Superior temporal gyrus (tissue), 1 donor: ENCODE results near the gene SYNGR3.
A peak's percentile ranks its signal among the peaks of the same experiment; 100 is the strongest.
"Not testable (repeated sequence)": the region's sequence is repeated elsewhere in the genome, so short reads cannot be mapped to it uniquely, and the experiment has no call there.

Experiments
- DNase-seq: peaks from one replicate; pipeline ENCODE4 v3.0.0-alpha.2; 2016; ENCODE audit errors: extremely low spot score

Gene SYNGR3

DNA sequence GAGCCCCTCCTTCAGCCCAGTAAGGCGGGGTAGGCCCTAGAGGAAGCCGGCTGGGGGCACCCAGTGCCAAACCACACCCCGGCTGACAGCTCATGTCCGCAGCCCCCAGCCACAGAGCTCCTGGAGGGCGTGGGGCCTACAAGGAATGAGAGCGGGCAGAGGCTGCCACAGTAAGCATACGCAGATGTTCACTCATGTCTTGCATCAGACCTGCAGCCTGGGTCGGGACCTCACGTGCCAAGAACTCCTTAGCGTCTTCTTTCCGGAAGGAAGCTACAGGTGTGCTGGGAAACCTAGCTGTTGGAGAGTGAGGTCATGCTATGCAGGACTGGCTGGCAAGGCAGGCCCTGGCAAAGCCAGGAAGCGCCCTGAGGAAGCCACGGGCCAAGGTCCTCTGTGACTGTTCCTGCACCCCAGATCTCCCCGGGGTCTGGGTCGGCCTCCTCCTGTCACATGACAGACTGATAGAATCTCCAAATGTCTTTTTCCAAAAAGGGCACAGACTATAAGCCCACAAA lies 18.3 kb downstream of the SYNGR3 start:
- no peak for DNase-seq

DNA sequence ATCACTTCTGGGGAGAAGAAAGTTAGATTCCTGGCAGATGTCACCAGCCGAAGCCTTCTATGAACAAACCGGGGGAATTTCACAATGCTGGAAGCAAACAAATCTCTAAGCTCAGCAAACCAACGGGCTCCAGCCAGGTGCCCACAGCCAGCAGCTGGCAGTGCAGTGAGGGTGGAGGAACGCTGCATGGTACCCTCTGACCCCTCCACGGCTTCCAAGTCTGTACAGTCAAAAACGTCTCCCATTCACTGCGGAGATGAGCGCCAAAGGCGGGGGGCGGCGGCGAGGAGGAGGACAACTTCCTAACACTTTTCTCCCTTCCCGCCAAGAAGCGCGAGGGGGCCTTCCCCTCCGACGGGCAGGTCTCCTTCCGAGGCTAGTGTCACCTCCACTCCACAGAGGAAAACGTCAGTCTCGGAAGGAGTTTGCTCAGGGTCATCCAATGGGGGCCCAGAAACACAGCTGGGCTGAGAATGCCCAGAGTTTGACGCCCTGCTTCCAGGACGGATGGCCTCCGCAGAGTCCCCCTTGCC lies 18.9 kb downstream of the SYNGR3 start:
- DNase-seq, result no peak

DNA sequence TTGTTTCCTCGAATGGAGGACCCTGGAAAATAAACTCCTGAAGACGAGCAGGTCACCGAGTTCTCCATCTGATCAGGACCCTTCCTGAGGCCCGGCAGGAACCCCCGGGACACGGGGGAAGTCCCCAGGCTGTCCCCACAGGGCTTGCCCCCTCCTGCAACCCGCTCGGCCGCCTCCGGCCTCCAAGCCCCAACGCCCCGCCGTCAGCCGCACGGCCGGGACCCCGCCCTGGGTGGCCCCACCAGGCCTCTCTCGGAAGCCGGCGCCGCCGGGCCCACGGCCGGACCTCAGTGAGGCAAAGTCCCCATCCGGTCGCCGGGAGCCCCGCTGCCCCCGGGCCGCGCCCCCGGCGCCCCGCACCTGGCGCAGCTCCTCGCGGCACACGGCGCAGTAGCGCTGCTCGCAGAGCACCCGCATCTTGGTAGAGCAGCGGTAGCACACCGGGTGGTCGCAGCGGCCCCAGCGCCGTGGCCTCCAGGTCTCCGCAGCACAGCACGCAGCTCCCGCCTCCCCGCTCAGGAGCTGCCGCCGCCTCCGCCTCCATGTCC lies 19.5 kb downstream of the SYNGR3 start:
- no peak for DNase-seq

DNA sequence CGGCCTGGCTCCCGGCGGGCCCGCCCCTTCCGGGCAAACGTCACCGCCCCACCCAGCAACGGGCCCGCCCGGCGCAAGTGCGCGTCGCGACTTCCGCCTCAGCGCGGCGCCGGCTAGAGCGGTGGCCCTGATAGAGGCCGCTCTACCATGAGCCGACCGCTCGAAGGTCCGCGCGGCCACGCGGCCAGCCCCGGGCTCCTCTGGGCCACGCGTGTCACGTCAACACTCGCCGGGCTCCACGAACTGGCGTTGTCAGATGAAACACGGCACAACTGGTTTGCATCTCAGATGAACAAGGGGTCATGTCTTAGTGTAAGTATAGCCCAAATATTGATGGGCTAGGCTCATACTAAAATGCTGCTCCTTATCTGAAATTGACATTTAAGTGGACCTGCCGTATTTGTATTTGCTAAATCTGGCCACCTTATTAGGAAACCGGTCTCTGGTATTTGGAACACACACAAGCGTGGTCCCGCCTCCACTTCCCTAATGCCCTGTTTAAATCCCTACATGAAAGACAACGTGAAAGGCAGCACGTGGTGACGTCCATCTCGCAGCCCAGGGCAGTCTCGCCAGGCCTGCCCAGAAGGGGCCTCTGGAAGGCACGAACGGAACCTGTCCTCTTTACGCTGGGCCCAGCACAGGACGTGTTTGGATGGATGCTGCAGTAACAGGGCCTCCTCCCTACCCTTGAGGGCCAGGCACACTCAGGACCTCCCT lies 20.2 kb downstream of the SYNGR3 start, which contains the start of gene ZNF598:
ZNF598 (minus strand) TSS at position 31 of the 720 bp plus-strand sequence.
- DNase-seq, result peak; percentile 89

DNA sequence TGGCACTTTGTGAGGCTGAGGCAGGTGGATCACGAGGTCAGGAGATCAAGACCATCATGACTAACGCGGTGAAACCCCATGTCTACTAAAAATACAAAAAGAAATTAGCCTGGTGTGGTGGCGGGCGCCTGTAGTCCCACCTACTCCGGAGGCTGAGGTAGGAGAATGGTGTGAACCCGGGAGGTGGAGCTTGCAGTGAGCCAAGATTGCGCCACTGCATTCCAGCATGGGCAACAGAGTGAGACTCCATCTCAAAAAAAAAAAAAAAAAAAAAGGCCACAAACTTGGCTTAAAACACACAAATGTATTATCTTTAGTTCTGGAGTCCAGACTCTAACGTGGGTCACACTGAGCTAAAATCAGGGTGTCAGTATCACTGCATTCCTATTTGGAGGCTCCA lies 22.0 kb downstream of the SYNGR3 start:
- not testable (repeated sequence) for DNase-seq

DNA sequence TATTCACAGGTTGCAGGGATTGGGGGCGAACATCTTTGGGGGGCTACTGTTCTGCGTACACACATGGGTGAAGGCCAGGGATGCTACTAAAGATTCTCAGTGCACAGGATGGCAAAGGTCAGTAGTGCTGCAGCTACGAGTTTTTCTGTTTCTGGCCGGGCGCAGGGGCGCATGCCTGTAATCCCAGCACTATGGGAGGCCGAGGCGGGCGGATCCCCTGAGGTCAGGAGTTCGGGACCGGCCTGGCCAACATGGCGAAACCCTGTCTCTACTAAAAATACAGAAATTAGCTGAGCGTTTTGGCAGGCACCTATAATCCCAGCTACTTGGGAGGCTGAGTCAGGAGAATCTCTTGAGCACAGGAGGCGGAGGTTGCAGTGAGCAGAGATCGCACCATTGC lies 23.8 kb downstream of the SYNGR3 start:
- DNase-seq, result no peak

DNA sequence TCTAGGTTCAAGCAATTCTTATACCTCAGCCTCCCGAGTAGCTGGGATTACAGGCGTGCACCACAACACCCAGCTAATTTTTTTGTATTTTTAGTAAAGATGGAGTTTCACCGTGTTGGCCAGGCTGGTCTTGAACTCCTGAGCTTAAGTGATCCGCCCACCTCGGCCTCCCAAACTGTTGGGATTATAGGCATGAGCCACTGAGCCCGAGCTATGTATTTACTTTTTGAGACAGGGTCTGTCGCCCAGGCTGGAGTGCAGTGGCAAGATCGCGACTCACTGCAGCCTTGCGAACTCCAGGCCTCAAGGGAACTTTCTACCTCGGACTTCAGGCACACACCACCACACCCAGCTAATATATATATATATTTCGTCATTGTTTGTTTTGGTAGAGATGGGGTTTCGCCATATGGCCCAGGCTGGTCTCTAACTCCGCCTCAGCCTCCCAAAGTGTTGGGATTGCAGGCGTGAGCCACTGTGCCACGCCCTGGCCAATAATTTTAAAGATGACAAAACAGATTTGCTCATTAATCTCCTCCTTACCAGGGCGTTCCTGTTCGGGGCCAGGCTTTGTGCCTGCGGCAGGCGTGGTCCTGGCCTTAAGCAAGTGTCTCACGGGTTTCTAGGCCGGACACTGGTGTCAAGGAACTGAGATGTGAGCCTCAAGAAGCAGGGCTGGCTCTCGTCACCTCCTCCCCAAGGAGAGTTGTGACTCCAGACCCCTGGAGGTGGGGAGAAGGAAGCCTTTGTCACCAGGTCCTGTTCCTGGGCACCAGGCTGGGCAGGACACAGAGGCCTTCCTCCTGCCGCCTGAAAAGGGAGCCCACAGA lies 25.6 kb downstream of the SYNGR3 start:
- no peak for DNase-seq

DNA sequence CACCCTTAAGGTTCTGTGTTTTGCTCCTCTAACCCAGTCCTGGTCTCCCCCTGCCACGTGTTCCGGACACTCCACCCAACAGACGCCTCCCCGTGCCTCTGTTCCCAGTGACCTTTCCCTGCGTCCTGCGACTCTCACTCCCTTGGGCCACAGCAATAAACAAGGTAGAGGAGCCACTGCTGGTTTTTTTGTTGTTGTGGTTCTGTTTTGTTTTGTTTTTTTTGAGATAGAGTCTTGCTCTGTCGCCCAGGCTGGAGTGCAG lies 26.1 kb downstream of the SYNGR3 start:
- DNase-seq, result no peak

DNA sequence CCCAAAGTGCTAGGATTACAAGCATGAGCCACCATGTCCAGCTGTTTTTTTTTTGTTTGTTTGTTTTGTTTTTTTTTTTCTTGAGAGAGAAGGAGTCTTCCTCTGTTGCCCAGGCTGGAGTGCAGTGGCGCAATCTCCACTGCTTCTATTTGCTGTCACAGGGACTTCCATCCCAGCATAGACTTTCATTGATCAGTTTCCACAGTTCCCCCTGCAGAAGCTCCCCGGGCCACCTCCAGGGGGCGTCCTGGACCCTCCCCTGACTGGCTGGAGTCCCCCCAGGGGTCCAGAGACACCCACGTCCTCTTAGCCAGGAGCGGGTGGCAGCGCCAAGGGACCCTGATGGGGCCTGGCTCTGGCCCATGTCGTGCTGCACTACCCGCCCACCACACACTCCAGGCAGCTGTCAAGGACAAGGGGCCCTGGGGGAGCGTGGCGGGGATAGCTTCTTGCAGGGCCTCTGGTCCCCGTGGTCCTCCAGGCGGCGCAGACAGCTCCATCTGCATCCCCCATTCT lies 26.7 kb downstream of the SYNGR3 start:
- DNase-seq, result no peak

DNA sequence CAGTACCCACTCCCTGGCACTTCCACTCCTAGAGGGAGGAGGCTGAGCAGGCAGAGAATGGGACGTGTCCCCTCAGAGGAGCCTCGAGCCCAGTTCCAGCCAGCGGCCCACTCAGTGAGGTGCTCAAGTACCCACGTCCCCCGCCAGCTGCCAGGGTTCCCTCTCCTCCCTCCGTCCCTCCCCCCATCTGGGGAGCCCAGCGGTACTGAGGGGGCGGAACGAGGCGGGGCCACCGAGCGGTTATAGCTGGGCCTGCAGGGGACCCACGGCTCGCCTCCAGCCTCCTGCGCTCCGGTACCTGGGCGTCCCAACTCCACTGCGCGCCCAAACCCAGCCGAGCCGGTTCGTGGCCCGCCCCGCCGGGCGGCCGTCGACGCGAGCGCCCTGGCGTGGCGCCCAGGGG lies 29.7 kb downstream of the SYNGR3 start, which contains the start of gene NPW:
NPW (plus strand) TSS at position 268 of the 403 bp plus-strand sequence.
- no peak for DNase-seq

DNA sequence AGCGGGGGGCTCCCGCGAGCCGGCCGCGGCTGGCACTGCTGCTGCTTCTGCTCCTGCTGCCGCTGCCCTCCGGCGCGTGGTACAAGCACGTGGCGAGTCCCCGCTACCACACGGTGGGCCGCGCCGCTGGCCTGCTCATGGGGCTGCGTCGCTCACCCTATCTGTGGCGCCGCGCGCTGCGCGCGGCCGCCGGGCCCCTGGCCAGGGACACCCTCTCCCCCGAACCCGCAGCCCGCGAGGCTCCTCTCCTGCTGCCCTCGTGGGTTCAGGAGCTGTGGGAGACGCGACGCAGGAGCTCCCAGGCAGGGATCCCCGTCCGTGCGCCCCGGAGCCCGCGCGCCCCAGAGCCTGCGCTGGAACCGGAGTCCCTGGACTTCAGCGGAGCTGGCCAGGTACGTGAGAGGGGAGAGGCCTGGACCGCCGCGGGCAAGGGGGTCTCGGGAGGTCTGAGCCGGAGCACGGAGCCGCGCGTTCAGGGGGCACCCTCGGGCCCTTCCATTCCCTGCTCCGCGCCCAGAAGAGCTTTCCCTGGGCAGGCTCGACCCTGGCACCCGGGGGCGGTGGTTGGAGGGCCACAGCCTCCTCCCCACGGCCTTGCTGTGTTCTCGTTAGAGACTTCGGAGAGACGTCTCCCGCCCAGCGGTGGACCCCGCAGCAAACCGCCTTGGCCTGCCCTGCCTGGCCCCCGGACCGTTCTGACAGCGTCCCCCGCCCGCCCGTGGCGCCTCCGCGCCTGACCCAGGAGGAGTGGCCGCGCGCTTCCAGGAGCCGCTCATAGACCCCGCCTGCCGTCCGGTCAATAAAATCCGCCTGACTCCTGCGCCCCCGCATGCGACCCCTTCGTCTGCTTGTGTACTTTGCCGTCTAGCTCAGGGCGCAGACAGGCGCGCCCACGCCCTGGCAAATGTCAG lies 30.4 kb downstream of the SYNGR3 start:
- no peak for DNase-seq

DNA sequence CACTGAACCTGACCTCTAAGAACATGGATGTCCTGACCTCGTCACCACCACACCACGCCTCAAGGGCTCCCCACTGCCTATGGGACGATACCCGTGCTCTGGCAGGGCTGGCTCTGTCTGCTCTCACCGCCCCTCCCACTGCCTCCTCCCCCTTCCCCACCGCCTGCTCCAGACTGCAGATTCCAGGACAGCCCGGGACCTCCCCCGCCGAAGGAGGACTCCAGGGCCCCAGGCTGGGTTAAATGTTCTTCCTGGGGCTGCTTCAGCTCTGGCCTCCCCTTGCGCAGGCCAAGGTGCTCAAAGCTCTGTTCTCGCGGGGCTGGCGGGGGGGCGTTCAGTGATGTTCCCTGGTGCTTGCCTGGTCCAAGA lies 32.9 kb downstream of the SYNGR3 start:
- no peak for DNase-seq

DNA sequence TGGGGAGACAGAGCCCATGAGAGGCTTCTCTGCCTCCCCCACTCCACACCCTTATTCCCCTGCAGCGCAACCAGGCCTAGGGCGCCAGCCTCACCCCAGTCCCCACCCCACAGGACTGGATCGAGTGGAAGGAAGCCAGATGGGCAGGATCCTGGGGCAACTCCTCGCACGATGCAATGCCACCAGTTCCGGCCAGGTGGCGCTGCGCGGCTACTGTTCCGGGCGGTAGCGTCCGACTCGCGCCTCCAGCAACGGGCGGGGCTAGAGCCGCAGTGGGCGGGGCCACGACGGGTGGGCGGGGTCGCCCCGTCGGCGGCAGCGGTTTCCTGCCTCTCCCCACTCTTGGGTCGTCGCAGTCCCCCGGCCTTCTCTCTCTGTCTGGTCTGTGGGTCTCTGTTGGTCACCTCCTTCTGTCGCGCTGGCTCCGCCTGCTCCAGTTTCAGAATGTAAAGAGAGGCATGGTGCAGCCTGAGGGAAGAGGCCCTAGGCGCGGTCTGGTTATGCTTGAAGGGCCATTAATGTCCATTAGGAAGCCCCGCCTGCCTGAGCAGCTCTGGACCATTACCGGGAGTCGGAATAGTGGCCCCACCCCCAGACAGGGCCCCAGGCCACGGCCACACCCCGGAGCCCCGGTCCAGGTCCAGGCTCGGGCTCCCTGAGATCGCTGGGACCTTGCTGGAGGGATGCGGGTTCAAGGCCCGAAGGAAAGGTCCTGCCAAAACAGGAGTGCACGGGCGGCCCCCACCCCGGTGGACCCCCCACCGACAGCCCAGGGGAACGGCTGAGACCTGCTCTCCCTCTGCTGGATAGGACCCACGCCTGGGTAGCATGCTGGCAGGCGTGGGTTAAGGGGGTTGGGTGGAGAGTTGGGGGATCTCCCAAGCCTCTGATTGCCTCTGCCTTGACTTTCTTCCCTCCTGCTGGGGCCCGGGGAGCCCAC lies 33.6 kb downstream of the SYNGR3 start:
- peak; percentile 94 for DNase-seq

DNA sequence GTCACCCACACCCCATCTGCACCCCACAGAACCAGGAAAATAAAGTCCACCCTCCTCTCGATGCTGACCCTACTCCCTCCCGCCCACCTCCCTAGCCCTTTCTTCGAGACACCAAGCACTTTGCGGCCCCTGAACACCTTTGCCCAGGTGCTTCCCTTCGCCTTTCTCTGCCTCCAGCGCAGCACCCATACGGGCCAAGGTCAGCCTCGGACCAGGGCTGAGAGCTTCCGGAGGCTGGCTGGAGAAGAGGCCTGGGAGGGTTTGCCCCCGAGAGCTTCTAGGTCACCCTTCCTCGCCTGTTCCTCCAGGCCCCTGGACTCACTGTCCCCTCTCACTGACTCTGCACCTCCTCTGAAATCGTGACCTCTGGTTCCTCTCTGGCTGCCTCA lies 34.3 kb downstream of the SYNGR3 start:
- DNase-seq, result no peak

DNA sequence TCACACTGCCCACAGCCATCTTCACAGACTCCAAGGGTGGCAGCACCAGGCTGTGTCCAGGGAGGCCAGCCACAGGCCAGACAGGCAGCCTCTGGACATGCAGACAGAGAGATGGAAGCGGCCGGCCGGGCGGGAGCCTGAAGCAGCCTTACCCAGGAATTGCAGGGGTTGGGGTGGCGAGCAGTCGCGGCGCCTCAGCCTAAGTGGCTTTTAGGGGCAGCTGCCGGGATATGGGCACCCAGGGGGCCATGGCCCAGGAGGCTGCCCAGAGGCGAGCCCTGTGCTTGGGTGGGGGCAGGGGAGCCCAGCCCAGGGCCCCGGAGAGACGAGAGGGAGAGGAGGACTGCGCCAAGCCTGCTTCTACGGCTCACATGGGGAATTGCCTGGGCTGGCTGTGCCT lies 35.5 kb downstream of the SYNGR3 start:
- no peak for DNase-seq

DNA sequence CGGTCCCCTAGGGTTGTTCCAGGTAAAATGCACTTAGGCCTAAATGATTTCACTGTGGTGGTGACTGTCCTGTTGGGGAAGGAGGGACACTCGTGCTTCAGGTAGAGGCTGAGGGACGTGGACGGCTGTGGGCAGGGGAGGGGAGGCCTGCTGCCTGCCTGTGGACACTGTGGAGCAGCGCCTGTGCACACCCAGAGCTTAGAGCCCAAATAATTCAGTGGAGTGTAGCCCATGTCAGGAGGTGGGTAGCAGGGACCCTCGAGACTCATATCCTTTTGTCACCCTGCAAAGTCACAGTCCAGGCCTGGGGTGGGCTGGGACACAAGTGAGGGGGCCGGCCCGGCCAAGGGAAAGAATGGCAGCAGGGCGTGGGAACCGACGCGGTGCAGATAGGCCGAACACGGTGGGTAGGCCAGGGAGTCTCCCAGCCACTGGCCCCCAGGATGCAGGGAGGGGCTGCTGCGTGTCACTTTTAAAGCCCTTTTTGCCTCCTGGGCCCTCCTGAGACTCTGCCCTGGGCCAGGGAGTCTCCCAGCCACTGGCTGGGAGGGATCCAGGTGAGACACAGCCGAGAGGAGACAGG lies 36.2 kb downstream of the SYNGR3 start:
- no peak for DNase-seq

DNA sequence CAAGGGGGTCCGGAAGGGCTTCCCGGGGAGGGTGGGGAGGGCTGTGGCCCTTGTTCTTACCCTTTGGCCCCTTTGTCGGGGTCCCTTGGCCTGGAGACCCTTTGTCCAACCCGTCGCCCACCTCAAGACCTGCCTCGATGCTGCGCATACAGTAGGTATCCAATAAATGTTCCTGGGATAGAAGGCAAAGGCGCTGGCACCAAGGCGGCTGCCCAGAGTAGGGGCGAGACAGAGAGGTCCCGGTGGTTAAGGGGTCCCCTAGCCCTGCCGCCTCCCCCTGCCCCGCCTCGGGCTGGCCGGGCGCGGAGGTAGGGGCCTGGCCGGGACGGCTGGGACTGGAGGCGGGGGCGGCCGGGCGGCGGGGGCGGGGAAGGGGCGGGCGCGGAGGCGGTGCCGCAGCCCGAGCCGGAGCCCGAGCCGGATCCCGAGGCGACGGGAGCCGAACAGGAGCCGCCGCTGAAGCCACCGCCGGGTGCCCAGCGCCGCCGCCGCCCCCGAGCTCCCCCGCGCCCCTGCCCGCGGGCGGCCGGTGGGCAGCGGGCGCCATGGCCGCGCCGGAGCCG lies 36.8 kb downstream of the SYNGR3 start, which contains the start of gene NHERF2:
NHERF2 (plus strand) TSS at position 442 of the 563 bp plus-strand sequence; CDS start at position 546, 104 bp downstream.
- DNase-seq, result no peak

DNA sequence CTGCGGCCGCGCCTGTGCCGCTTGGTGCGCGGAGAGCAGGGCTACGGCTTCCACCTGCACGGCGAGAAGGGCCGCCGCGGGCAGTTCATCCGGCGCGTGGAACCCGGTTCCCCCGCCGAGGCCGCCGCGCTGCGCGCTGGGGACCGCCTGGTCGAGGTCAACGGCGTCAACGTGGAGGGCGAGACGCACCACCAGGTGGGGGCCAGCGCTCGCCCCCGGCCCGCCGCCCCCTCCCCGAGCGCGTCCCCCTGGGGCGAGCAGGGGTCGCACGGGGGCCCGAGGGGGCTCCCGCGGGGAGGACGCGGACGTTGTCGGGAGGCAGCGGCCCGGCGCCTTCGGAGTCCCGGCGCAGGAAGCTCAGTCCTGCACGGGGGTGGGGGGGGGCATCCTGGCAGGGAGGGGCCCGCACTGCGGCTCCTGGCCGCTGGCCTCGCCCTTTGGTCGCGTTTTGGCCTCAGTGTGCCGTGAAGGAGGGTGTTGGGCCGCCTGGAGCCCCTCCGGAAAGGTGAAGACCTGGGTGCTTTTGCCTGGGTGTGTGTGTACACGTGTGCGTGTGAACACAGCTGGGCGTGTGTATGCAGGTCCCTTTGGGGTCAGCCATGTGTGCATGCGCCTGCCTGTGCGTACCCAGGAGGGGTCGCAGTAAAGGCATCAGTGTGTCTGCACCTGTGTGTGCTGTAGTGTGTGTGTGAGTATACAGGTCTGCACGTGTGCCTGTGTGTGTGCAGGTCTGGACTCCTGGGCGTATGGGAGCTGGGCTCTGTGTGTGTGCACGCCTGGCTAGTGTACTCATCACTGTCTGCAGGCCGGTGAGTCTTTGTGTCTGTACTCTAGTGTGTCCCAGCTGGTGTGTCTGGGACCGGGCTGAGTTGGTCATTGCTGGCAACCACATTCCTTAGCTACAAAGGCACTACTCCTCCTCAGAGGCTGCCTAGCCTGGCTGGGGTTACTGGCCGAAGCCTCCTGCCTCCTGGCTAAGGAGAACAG lies 37.5 kb downstream of the SYNGR3 start:
- DNase-seq, result no peak
